Lower leg skin (tissue), 4 donors: ENCODE results near the gene AFAP1L2. TPM values are rescaled to one million over a fixed set of nuclear protein-coding genes. Genes with fewer than 3 reads are reported as not detected.

ENCODE experiments used
- DNase-seq, 2 donors: peaks; one replicate each; pipeline ENCODE4 v3.0.0-alpha.2; 2019; ENCODE audit warnings: low spot score in 2 of 2
- H3K4me3 ChIP-seq: fragments of 200-600 bp; sonication (generic); 2 replicates; pipeline ENCODE4 v1.5.1; 2017; ENCODE audit warnings: mild to moderate bottlenecking, low read depth; ENCODE audit not compliant: poor library complexity, severe bottlenecking
- POLR2A ChIP-seq, 2 donors: fragments of 450-650 bp; IDR thresholded peaks; one replicate each; pipeline ENCODE4 v1.6.1; 2016 to 2017; ENCODE audit warnings: antibody characterized with exemption in 2 of 2, mild to moderate bottlenecking in 1 of 2, moderate library complexity in 1 of 2
- WGBS, 2 donors: methylation state at CpG; one replicate each; pipeline ENCODE4 v1.1.5; 2018; 5-methylcytosine and 5-hydroxymethylcytosine counted together
- intact Hi-C: fragments of 100-400 bp; cut with DNase I; formaldehyde crosslinking; loops from one replicate; pipeline ENCODE4 v1.15.0; 2023; ENCODE audit warnings: low total_unique reads
- total RNA-seq, 4 donors: library from RNA; depleted of rRNA; stranded (reverse); fragments of >200 nt; gene quantifications; one replicate each; pipeline ENCODE4 v1.1.0, GENCODE V29; 2016
- TF ChIP-seq, protein P1 (sequence below), 3 donors: fragments of 450-650 bp; IDR thresholded peaks; one replicate each; pipeline ENCODE4 v1.5.1; 2016; ENCODE audit warnings: antibody characterized with exemption in 3 of 3, mild to moderate bottlenecking in 3 of 3, moderate library complexity in 2 of 3

Gene AFAP1L2
- total RNA-seq, 4 donors from 2014 or later, result 10.9 to 19.4 (median 14.3) TPM

DNA sequence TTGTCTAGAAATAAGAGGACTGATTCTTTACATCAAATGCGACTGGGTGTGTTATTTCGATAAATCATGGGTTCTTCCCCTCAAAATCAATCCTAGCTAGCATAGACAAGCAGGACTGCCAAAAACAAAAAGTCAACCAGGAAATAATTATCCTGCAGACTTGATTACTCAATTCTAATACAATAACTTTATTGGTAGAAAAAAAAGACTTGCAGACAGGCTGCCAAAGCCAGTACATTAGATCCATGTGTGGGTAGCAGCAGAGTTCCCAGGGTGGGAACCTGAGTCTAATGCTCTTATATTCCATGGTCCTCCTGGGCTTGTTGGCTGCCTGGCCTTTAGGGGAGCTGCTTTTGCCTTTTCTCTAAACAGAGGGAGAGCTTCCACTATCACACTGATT is 7.8 kb downstream of the AFAP1L2 start:
- no peak for TF ChIP-seq POLR2A (IDR thresholded peaks at IDR 0.05)
- TF ChIP-seq, protein P1, sequence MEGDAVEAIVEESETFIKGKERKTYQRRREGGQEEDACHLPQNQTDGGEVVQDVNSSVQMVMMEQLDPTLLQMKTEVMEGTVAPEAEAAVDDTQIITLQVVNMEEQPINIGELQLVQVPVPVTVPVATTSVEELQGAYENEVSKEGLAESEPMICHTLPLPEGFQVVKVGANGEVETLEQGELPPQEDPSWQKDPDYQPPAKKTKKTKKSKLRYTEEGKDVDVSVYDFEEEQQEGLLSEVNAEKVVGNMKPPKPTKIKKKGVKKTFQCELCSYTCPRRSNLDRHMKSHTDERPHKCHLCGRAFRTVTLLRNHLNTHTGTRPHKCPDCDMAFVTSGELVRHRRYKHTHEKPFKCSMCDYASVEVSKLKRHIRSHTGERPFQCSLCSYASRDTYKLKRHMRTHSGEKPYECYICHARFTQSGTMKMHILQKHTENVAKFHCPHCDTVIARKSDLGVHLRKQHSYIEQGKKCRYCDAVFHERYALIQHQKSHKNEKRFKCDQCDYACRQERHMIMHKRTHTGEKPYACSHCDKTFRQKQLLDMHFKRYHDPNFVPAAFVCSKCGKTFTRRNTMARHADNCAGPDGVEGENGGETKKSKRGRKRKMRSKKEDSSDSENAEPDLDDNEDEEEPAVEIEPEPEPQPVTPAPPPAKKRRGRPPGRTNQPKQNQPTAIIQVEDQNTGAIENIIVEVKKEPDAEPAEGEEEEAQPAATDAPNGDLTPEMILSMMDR (IDR thresholded peaks at IDR 0.05), result no peak
- H3K4me3 ChIP-seq, result no peak overlapping the region
- intact Hi-C loops, result no loop called here
- DNase-seq, result no peak
- 47 to 51% methylated on average over 2 of the region's 2 CpGs for WGBS, 2 donors

DNA sequence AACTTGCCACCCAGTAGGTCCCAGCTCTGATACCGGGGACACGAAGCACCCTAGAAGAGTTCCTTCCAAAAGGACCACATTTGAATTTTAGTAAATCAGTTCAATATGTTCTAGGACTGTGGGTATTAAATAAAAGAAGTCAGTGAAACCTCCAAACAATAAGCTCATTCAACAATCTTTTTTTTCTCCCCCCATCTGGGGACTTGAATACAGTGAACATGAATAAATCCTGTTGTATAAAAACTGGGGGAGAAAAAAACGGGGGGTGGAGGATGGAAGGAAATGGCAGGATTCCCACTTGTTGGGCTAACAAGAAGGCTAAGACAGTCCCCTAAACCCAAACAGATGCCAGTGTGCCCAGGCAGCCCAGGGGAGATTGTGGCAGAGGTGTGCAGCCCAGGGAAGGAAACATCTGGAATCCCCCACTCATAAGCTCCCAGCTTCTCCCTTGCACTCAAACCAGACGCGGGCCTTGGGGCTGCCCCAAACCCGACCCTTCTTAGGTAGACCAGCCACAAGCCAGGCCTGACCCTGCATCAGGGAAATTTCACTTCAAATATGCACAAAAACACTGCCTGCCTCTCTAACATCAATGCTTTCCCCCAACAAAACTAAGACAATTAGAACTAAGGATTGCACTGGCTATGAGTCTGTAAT is 8.8 kb downstream of the AFAP1L2 start:
- intact Hi-C loops, result no loop called here
- TF ChIP-seq POLR2A (IDR thresholded peaks at IDR 0.05), result no peak
- TF ChIP-seq, protein P1 (IDR thresholded peaks at IDR 0.05), result no peak
- 68 to 78% methylated on average over 6 of the region's 6 CpGs for WGBS, 2 donors
- no peak for DNase-seq
- H3K4me3 ChIP-seq, result no peak overlapping the region

DNA sequence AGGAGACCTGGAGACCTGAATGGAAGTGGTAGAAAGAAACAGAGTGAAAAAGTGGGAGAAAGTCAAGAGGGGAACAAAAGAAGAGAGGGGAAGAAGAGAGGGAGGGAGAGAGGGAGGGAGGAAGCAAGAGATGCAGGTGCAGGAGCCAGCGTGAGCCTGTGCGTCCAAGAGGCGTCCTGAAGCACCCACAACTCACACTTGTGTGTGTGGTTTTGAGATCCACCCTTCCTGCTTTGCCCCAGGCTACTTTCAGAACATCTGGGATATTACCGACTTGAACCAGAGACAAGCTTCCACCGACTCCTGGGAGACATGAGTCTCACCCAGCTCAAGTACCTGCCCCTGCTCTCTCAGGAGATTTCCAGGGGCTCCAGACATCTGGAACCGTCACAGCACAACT is 9.8 kb downstream of the AFAP1L2 start:
- DNase-seq, result no peak
- 40 to 44% methylated on average over 6 of the region's 6 CpGs for WGBS, 2 donors

DNA sequence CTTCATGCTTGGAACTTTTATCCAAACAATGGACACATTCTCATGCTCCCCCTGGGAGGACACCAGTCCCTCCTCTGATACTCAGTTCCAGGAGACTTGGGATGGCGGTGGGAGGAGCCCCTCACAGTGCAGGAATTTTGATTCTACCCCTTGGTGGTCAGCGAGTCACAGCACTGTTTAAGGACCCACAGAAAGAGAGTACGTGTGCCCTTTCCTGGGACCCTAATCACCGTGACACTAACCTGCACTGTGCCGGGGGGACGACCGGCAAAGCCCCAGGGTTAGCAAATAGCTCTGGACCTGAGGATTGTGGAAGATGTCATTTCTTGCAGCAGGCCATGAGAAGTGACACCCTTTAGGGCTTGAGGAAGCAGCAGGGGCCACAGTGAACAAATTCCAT is 10.4 kb downstream of the AFAP1L2 start:
- H3K4me3 ChIP-seq, result no peak overlapping the region
- intact Hi-C loops, result no loop called here
- 88 to 95% methylated on average over 7 of the region's 7 CpGs for WGBS, 2 donors
- TF ChIP-seq, protein P1 (IDR thresholded peaks at IDR 0.05), result no peak
- no peak for TF ChIP-seq POLR2A (IDR thresholded peaks at IDR 0.05)
- no peak for DNase-seq

More for the DNA sequence above, 9.8 kb downstream of the AFAP1L2 start:
- no peak for TF ChIP-seq POLR2A (IDR thresholded peaks at IDR 0.05)
- TF ChIP-seq, protein P1 (IDR thresholded peaks at IDR 0.05), result no peak
- intact Hi-C loops, result no loop called here
- no peak overlapping the region for H3K4me3 ChIP-seq

DNA sequence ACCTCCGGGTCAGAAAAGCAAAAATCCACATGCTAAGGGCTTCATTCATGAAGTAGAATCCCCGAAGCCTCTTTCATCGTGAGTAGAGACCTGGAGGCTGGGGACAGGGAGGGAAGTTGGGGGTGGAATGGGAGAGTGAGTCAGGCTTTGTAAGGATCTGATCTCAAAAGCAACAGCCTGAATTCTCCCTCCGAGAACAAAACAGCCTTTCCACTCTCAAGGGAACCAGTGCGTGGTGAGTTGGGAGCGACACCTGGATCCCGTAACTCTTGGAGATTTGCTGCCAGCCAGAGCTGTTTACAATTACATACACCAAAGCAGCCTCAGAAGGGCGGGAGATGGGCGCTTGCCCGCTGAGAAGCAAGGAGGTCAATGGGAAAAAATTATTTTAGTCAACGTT is 10.8 kb downstream of the AFAP1L2 start:
- no peak for DNase-seq
- intact Hi-C loops, result no loop called here
- WGBS, 2 donors, result 61% methylated on average over 11 of the region's 11 CpGs
- no peak for TF ChIP-seq POLR2A (IDR thresholded peaks at IDR 0.05)
- TF ChIP-seq, protein P1 (IDR thresholded peaks at IDR 0.05), result no peak
- no peak overlapping the region for H3K4me3 ChIP-seq
